NCI-H345 treated with DMSO at 0.1 percent for 48 hours (cell line): ENCODE data around the gene ZNF397.
"Not testable (repeated sequence)": the region's sequence is repeated elsewhere in the genome, so short reads cannot be mapped to it uniquely, and the experiment has no call there.

Source experiments
- DNase-seq: peaks from one replicate; lab custom pipeline; 2025; ENCODE audit not compliant: unreplicated experiment; lab: John Stamatoyannopoulos, UW

The ZNF397 gene

DNA sequence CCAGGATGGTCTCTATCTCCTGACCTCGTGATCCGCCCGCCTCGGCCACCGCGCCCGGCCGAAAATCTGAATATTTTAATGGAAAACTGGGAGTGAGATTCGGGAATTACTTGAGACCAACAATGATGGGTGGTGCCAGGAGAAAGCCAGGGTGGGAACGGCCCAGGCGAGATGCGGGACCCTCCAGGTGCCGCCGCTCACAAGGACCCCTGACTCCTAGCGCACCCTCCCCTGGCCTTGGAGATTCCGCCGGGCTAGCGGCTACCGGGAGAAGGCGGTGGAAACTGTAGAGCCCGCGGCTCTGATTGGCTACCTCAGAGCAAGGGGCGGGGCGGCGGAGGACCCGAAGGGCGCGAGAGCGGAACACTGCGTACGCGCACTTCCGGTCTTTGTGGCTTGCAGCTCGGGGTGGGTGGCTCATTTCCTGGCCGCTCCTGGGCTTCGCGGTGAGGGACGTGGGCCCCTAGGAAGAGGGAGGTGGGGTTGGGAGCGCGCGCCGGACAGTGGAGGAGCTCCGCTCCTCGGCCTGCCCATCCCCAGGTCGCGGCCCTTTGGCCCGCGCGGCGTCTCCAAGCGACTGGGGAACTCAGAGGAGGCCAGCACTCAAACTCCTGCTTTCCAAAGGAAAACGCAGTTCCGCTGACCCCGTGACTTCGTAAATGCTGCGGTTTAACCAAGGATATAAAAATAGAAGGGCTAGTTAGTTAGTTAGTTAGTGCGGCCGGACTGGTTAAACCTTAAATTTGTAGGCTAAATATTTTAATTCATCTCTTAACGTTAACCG lies at the start of gene ZNF397:
Gene ZNF397, plus strand, starts transcription at position 371 of the 784 bp plus-strand sequence. CDS start 1,437 bp downstream, outside the sequence.
- DNase-seq: peak; percentile 96

- DNase-seq: no peak
These were observed 49.2 kb upstream of the ZNF397 start for GRCh38 chr18:35191698-35192025.

GRCh38 chr18:35192415-35192814 lies 48.4 kb upstream of the ZNF397 start:
- DNase-seq: peak; percentile 42

DNA sequence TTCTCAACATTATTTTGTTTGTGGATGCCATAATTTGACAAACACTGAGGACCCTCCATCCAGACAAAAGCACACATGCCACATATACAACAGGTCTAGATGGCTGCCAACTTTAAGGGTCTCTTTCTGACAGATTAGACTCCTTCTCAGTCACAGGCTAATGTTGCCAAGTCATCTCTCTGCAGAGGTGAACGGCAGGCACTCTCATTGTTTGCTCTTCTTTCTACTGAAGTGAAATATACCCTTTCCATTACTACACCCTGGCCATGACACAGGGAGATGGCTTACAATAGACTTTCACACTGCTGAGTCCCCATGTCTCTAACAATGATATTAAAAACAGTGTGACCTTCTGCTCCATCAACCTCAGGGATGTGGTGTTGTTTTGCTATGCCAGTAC lies 47.5 kb upstream of the ZNF397 start:
- DNase-seq: peak; percentile 28

DNA sequence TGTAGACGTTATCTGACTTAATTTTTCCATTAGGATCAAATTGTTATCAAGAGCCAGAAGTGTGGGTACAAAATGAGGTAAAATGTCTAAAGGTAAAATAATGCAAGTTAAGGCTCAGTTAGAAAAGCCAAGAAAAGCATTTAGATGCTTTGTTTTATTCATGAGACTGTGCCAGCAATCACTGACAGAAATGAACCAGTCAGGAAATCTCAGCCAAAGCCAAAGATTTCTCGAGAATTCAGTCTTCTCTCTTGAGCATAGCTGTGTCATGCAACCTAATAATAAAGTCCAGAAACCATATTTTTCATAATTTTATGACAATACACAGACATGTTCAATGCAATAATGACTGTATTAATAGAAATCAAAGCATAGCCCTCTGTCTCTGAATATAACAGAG lies 43.5 kb upstream of the ZNF397 start:
- no peak for DNase-seq

DNA sequence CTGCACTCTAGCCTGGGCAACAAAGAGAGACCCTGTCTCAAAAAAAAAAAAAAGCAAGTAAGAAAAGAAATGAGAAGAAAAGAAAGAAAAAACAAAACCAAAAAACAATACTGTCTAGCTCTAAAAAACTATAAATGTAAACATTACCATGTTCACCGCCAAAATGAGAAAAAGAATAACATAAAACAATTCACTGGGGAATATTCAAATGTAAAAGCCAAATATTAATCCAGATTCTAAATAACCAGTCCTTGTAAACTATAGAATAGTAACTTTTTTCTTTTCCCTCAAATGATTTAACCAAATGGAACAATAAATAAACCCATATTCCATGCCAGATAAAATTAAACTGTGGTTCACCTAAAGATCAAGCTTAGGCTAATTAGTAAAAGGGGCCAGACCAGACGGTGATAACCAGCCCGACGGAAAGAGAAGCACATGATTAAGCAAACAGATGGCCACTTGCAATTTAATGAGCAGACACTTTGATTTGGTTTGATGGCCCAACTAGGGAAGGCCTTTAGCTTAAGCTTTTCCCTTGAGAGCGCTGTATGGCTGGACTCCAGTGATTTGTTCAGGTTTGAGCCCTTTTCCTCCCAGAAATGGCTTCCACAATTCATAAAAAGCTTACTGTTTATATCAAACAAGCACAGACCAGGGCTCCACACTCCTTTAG lies 39.4 kb upstream of the ZNF397 start:
- no peak for DNase-seq

DNA sequence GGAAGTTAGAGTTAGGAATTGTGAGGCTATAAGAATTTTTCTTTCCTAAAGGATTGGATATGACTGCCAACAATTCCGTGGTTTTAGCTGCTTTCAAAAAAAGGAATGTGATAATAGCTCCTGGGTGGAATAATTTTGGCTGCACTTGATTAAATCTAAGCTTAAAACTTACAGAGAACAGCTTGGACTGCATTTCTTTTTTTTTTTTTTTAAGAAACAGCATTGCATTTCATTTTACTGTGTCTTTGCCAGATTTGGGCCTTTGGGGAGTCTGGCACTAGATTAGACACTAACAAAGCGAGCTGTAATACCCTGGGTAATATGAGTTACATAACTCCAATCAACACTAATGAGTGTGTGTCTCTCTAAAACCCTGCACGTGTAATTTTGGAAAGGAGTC lies 37.8 kb upstream of the ZNF397 start:
- no peak for DNase-seq

- no peak for DNase-seq
These were observed 35.6 kb upstream of the ZNF397 start for GRCh38 chr18:35205199-35205712.

- DNase-seq: not testable (repeated sequence)
These were observed 34.9 kb upstream of the ZNF397 start for GRCh38 chr18:35205746-35206458.

DNA sequence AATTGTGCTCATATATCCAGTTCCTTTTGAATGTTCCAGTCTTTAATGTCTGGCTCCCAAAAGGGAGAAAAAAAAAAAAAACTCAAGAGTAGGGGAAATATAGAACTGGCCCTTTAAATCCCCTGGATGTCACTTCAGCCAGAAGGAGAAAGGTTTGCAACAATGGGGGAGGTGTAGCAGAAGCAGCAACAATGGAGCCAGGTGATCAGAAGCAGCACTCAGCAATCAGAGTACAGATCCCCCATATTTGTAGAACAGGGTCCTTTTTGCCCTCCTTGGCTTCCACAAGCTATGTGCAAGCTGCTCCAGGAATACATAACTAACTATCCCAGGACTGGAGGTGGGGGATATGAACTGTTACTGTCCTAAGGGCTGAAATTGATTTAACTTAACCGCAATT lies 25.8 kb upstream of the ZNF397 start:
- no peak for DNase-seq

- not testable (repeated sequence) for DNase-seq
These were observed 24.2 kb upstream of the ZNF397 start for GRCh38 chr18:35216611-35217010.

GRCh38 chr18:35219331-35219730 lies 21.5 kb upstream of the ZNF397 start:
- not testable (repeated sequence) for DNase-seq

DNA sequence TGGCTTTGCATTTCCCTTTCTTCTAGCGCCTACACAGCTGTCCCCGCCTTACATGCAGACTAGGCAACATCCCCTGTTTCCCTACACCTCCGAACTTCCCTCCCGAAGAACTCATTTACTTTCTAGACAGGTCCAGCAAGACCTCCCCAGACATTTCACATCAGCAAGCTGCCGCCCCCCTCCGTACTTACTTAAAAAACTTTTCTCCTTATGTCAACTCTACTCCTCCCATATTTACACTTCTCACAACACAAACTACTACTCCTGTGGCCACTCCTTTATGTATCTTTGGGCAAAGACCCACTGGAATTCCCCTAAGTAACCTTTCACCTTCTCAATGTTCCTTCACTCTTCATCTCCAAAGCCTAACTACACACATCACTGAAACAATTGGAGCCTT lies 20.4 kb upstream of the ZNF397 start:
- no peak for DNase-seq

- no peak for DNase-seq
These were observed 17.0 kb upstream of the ZNF397 start for GRCh38 chr18:35223797-35224196.

DNA sequence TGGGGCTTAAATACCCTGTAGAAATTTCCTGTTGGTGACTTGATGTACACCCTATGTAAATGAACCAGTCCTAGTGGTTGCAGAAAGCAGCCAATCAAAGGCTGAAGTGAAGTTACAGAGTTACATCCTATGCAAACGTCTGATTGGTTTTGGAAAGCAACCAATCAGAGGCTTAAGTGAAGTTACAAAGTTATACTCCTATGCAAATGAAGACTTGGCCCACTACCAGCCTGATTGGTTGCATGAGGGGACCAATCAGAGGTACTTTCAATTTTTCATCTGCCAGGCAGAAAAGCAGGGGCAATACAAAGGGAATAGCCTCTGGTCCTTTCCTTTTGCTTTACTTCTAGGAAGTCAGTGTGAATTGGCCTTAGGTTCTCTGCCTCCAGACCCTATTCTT lies 13.6 kb upstream of the ZNF397 start:
- no peak for DNase-seq

- DNase-seq: peak; percentile 65
These were observed 9.8 kb upstream of the ZNF397 start for GRCh38 chr18:35231052-35231451.

DNA sequence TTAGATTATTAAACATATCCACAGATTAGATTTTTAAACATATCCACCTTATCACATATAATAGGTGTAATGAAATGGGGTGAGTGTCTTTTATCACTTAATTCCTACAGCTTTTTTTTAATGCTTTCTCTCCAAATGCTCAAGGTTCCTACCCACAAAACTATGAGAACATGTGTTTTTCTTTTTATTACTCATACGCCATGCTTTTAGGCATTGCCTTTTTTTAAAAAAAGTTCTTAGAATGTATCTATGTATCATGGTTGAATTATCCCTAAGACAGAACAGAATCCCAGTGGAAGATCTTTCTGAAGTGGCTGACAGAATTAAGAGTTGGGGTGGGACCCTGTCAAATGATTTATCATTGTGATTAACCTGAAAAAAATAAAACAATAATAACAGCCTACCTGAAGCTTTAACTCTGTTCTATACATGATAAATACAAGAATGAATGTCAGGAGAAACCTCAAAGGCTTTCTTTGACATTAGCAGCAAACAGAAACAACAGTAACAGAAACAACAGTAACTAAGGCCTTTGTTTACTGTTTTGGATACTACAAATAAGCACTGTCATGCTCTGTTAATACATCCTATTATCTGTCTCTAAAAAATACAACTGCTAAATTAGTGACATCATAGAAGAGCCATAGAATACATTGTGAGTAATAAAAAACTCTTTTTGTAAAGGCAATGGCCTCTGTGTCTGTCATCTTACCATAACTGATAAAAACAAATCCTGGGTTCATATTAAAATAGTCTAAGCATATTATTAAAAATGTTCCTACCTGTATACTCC lies 4.1 kb upstream of the ZNF397 start:
- DNase-seq: no peak

DNA sequence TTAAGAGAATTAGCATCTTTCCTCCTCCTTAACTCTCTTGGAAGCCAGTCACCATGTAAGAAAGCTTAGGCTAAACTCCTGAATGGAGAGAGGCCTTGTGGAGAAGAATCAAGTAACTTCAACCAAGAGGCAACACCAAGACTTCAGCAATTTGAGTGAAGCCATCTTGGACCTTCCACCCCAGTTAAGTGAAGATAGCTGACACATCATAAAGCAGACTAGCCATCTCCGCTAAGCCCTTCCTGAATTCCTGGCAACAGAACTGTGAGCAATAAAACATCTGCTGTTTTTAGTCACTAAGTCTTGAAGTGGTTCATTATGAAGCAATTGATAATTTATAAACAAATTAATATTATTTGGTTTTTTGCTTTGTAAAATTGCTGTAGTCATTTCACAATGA lies 1.5 kb upstream of the ZNF397 start:
- DNase-seq: no peak

DNA sequence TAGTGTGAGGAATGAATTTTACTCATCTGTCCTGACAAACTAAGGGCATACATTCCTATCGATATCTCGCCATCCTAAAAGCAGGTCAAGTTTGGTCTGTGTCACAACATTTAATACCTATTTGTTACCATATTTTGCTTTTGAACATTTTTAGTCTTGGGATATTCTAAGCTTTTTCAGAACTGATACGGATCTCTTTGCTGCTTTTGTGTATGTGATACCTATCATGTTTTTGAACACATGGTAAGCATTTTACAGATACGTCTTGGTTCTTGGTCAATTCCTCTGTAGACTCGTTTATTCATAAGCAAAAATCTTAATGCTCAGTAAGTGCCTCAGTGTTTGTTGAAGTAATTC lies 592 bp downstream of the ZNF397 start:
- DNase-seq: no peak

- DNase-seq: no peak
These were observed 1.6 kb downstream of the ZNF397 start for GRCh38 chr18:35242426-35242825.

DNA sequence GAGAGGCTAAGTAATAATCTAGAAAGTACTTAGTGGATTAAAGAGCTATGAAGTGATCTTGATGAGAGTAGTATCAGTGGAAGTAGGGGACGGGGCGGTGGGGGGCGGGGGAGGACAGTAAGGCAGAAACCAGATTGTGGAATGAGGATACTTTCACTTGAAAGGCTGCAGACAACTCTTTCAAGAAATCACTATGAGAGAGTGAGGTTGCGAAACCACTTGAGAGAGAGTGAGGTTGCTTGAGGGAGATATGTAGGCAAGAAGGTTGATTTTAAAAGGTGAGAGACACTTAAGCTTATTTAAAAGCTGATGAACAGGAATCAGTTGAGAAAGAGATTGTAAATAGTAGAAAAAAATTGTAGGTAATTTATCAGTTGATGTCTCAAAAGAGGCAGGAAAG lies 3.8 kb downstream of the ZNF397 start:
- no peak for DNase-seq
